Lung (tissue), 12 donors: ENCODE measurements around the gene SESTD1. TPM values are rescaled to one million over a fixed set of nuclear protein-coding genes. Genes with fewer than 3 reads are reported as not detected.

ENCODE experiments used
- ATAC-seq: fragments of 200-7000 bp; cut with Tn5 transposase; one replicate; pipeline ENCODE4 v1.9.1; 2020; ENCODE audit warnings: moderate number of reproducible peaks; ENCODE audit not compliant: insufficient read depth, low FRiP score
- DNase-seq, 3 donors: peaks; one replicate each; pipeline ENCODE4 v3.0.0-alpha.2; 2013 to 2017
- H3K27ac ChIP-seq, 2 donors: one replicate each; pipeline ENCODE4 v1.5.1; 2013; ENCODE audit warnings: mild to moderate bottlenecking in 2 of 2, moderate library complexity in 2 of 2, control low read depth in 1 of 2, inconsistent platforms in 1 of 2, low read depth in 1 of 2, low read length in 1 of 2
- H3K27me3 ChIP-seq, 3 donors: one replicate each; pipeline ENCODE4 v1.5.1; 2013; ENCODE audit warnings: low read length in 2 of 3; ENCODE audit not compliant: control insufficient read depth in 3 of 3, insufficient read depth in 3 of 3
- H3K36me3 ChIP-seq, 4 donors: one replicate each; pipeline ENCODE4 v1.5.1; 2013; ENCODE audit warnings: low read length in 4 of 4, mild to moderate bottlenecking in 1 of 4, moderate library complexity in 1 of 4; ENCODE audit not compliant: control insufficient read depth in 4 of 4, insufficient read depth in 4 of 4
- H3K4me1 ChIP-seq, 5 donors: one replicate each; pipeline ENCODE4 v1.5.1; 2013; ENCODE audit warnings: low read length in 5 of 5, mild to moderate bottlenecking in 2 of 5, moderate library complexity in 1 of 5; ENCODE audit not compliant: control insufficient read depth in 5 of 5, insufficient read depth in 5 of 5
- H3K4me3 ChIP-seq: one replicate; pipeline ENCODE4 v1.5.1; 2013; ENCODE audit warnings: mild to moderate bottlenecking, control low read depth, moderate library complexity
- H3K9ac ChIP-seq, 2 donors: one replicate each; pipeline ENCODE4 v1.5.1; 2013; ENCODE audit warnings: low read length in 2 of 2, control low read depth in 1 of 2; ENCODE audit not compliant: insufficient read depth in 1 of 2
- H3K9me3 ChIP-seq, 4 donors: one replicate each; pipeline ENCODE4 v1.5.1; 2013; ENCODE audit warnings: low read length in 3 of 4, mild to moderate bottlenecking in 1 of 4, moderate library complexity in 1 of 4; ENCODE audit not compliant: control insufficient read depth in 4 of 4, insufficient read depth in 3 of 4
- CTCF ChIP-seq: IDR thresholded peaks from 2 replicates; pipeline ENCODE4 v1.5.1; 2012; ENCODE audit warnings: mild to moderate bottlenecking; ENCODE audit errors: control extremely low read depth, extremely low read depth
- WGBS, 2 donors: extraction: QIAGEN DNeasy Blood & Tissue Kit; methylation state at CpG; one replicate each; pipeline ENCODE4 v1.1.7; 2013; 5-methylcytosine and 5-hydroxymethylcytosine counted together
- polyA plus RNA-seq, 2 donors: library from polyadenylated mRNA; stranded (reverse); fragments of 200-250 nt; gene quantifications; one replicate each; pipeline ENCODE4 v1.2.1, GENCODE V29; 2013
- total RNA-seq, 2 donors: library from RNA; depleted of rRNA in 1 of 2; stranded (reverse); fragments of >200 nt in 1 of 2; gene quantifications; one replicate each; pipeline ENCODE4 v1.2.1, GENCODE V29; 2014 to 2021
- donor health status: control.
- donor health status: control.
- donor health status: Bipolar disorder and iron deficiency.
- donor health status: healthy.
- donor health status: DM: yes; HTN: yes; CAD: no.

The SESTD1 gene
- total and polyA plus RNA-seq, 4 donors: 11.2 to 96.4 (median 49.3) TPM

DNA sequence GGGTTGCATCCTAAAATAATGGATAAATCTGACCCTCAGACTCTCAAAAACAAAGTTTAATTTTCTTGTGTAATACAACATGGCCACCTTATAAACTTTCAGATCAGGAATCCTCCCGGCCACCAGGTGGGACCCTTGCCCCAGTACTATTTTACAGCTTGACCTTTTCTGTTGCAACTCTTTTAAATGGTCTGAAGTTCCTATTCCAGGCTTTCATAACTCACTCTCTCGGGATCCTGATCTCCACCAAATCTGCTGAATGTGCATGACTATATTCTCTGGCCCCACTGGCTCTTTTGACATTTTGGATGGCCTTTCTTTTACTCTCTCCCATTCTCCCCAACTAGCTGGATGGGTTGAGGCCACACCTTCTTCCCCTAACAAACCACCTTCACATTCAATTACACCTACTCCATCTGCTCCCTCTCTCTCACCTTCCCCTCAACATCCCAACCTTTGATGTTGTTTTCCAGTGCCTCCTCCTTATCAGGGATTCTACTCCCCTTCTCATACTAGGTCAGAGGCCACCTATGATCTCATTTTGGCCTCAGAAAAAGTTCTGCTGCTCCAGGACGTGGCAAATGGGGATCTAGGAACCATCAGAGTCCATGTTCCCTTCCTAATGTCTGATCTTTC, 70.8 kb downstream of the SESTD1 start:
- 82 to 90% methylated on average over 3 of the region's 3 CpGs for WGBS, 2 donors
- no peak for TF ChIP-seq CTCF

GRCh38 chr2:179191110-179191509, 73.5 kb downstream of the SESTD1 start:
- Histone ChIP-seq H3K4me1 (peaks cover 0 to 4% (median 0%) of the 10 kb centered on the region in 5 donors), H3K36me3 (peaks cover 0 to 14% (median 5%) of the 10 kb centered on the region in 4 donors), H3K27ac (no peak overlapping the region), H3K27me3 (no peaks in the 10 kb centered on the region), H3K9ac (no peak overlapping the region), H3K9me3 (peaks cover 0 to 3% (median 1%) of the 10 kb centered on the region in 4 donors), H3K4me3 (no peak overlapping the region)
- no peak for TF ChIP-seq CTCF
- ATAC-seq (no peak), DNase-seq (no peak)
- 91 to 96% methylated on average over 2 of the region's 2 CpGs for WGBS, 2 donors

More for the DNA sequence above, 70.8 kb downstream of the SESTD1 start:
- Histone ChIP-seq H3K27ac (no peak overlapping the region), H3K27me3 (no peaks in the 10 kb centered on the region), H3K9me3 (peaks cover 0 to 3% (median 1%) of the 10 kb centered on the region in 4 donors), H3K4me1 (peaks cover 0 to 4% (median 0%) of the 10 kb centered on the region in 5 donors), H3K36me3 (peaks cover 0 to 10% (median 5%) of the 10 kb centered on the region in 4 donors), H3K4me3 (no peak overlapping the region), H3K9ac (no peak overlapping the region)
- DNase-seq: no peak
- no peak for ATAC-seq

- Histone ChIP-seq H3K4me1 (peaks cover 0 to 5% (median 0%) of the 10 kb centered on the region in 5 donors), H3K27me3 (no peaks in the 10 kb centered on the region), H3K36me3 (peaks cover 0 to 14% (median 5%) of the 10 kb centered on the region in 4 donors), H3K4me3 (no peak overlapping the region), H3K9me3 (peaks cover 0 to 3% (median 1%) of the 10 kb centered on the region in 4 donors), H3K27ac (no peak overlapping the region), H3K9ac (no peak overlapping the region)
- no peak for ATAC-seq
- WGBS, 2 donors: 60 to 85% methylated on average over 1 of the region's 1 CpG
- DNase-seq: no peak
- no peak for TF ChIP-seq CTCF
Observed at GRCh38 chr2:179186126-179186525, 78.5 kb downstream of the SESTD1 start.

DNA sequence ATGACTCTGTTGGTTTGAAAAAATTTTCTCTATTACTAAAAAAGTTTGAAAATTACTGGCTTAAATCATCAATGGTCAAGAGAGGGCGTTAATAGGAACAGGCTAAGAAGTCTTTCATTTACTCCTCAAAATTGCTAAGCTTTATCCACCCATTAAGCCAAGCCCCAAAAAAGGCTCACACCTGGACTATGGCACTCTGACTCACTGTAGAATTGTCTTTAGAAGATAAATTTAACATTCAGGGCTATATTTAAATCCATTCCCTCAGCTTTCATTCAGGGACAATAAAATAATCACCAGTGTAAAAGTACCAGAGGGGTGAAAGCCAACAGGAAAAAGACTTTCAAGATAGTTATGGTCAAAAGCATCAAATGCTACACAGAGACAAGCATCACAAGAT, 80.0 kb downstream of the SESTD1 start:
- ATAC-seq (no peak), DNase-seq (no peak)
- H3K36me3 ChIP-seq: peaks cover 0 to 11% (median 4%) of the 10 kb centered on the region in 4 donors
- peaks cover 0 to 5% (median 0%) of the 10 kb centered on the region in 5 donors for H3K4me1 ChIP-seq
- TF ChIP-seq CTCF: no peak
- 89 to 96% methylated on average over 1 of the region's 1 CpG for WGBS, 2 donors
- no peak overlapping the region for H3K4me3 ChIP-seq
- no peak overlapping the region for H3K27ac ChIP-seq
- H3K9me3 ChIP-seq: peaks cover 0 to 1% (median 0%) of the 10 kb centered on the region in 4 donors
- H3K27me3 ChIP-seq: no peaks in the 10 kb centered on the region
- no peak overlapping the region for H3K9ac ChIP-seq
